Adipose tissue (tissue), 3 donors: ENCODE data around the gene THAP2. TPM values are rescaled to one million over a fixed set of nuclear protein-coding genes. Genes with fewer than 3 reads are reported as not detected.
"Not testable (repeated sequence)": the region's sequence is repeated elsewhere in the genome, so short reads cannot be mapped to it uniquely, and the experiment has no call there.

ENCODE experiments used
- H3K27ac ChIP-seq: one replicate; pipeline ENCODE4 v1.5.1; 2013; ENCODE audit warnings: low read depth, low read length
- WGBS, 3 donors: extraction: QIAGEN DNeasy Blood & Tissue Kit; methylation state at CpG; one replicate each; pipeline ENCODE4 v1.1.7; 2013; 5-methylcytosine and 5-hydroxymethylcytosine counted together
- polyA plus RNA-seq, 3 donors: library from polyadenylated mRNA; stranded (reverse); fragments of 200-250 nt; gene quantifications; one replicate each; pipeline ENCODE4 v1.2.3, GENCODE V29; 2013
- donor health status: healthy with polysubstance abuse.
- donor health status: Bipolar disorder and iron deficiency.
- donor health status: healthy.

The THAP2 gene
- polyA plus RNA-seq, 3 donors, result 1.6 to 20.6 (median 6.2) TPM

GRCh38 chr12:71655907-71656306, 8.2 kb upstream of the THAP2 start:
- WGBS, 3 donors, result 94 to 97% (median 97%) methylated on average over 1 of the region's 1 CpG
- H3K27ac ChIP-seq, result no peak overlapping the region

GRCh38 chr12:71656740-71657139, 7.4 kb upstream of the THAP2 start:
- WGBS, 3 donors, result 54 to 83% (median 82%) methylated on average over 3 of the region's 3 CpGs
- H3K27ac ChIP-seq, result no peak overlapping the region

GRCh38 chr12:71661977-71662530, 2.0 kb upstream of the THAP2 start:
- H3K27ac ChIP-seq, result no peak overlapping the region
- WGBS, 3 donors, result 4 to 10% (median 6%) methylated on average over 8 of the region's 8 CpGs

GRCh38 chr12:71662849-71663560, 1.1 kb upstream of the THAP2 start:
- WGBS, 3 donors, result 0 to 1% (median 0%) methylated on average over 53 of the region's 53 CpGs
- H3K27ac ChIP-seq, result peak overlapping the region; percentile 92

GRCh38 chr12:71664411-71665089, 449 bp downstream of the THAP2 start:
- peak overlapping the region; percentile 88 for H3K27ac ChIP-seq
- 0 to 1% (median 1%) methylated on average over 20 of the region's 20 CpGs for WGBS, 3 donors

- 6 to 23% (median 18%) methylated on average over 4 of the region's 4 CpGs for WGBS, 3 donors
- no peak overlapping the region for H3K27ac ChIP-seq
Observed at GRCh38 chr12:71665090-71665463, 976 bp downstream of the THAP2 start.

- no peak overlapping the region for H3K27ac ChIP-seq
- WGBS, 3 donors, result 95 to 99% (median 96%) methylated on average over 5 of the region's 5 CpGs
Observed at GRCh38 chr12:71666259-71666658, 2.2 kb downstream of the THAP2 start.

- no peak overlapping the region for H3K27ac ChIP-seq
Observed at GRCh38 chr12:71671311-71671710, 7.2 kb downstream of the THAP2 start.

- WGBS, 3 donors, result 45 to 87% (median 86%) methylated on average over 1 of the region's 1 CpG
- no peak overlapping the region for H3K27ac ChIP-seq
Observed at GRCh38 chr12:71671816-71672215, 7.7 kb downstream of the THAP2 start.

- no peak overlapping the region for H3K27ac ChIP-seq
- WGBS, 3 donors, result 89 to 96% (median 92%) methylated on average over 1 of the region's 1 CpG
Observed at GRCh38 chr12:71682466-71682865, 18.4 kb downstream of the THAP2 start.

- H3K27ac ChIP-seq, result no peak overlapping the region
- 92 to 95% (median 94%) methylated on average over 5 of the region's 5 CpGs for WGBS, 3 donors
Observed at GRCh38 chr12:71683633-71684032, 19.5 kb downstream of the THAP2 start.

- 50 to 74% (median 51%) methylated on average over 5 of the region's 5 CpGs for WGBS, 3 donors
- H3K27ac ChIP-seq, result no peak overlapping the region
Observed at GRCh38 chr12:71684081-71684480, 20.0 kb downstream of the THAP2 start.

GRCh38 chr12:71685312-71685906, 21.3 kb downstream of the THAP2 start:
- WGBS, 3 donors, result 20 to 34% (median 28%) methylated on average over 19 of the region's 19 CpGs
- no peak overlapping the region for H3K27ac ChIP-seq

GRCh38 chr12:71685914-71686657, 22.0 kb downstream of the THAP2 start, which contains the start of gene TMEM19:
Gene TMEM19 (plus strand): TSS chr12:71686082. CDS start chr12:71686681, 599 bp downstream.
- WGBS, 3 donors, result 0% methylated on average over 55 to 63 of the region's 63 CpGs
- no peak within 1 kb of the TSS for H3K27ac ChIP-seq

GRCh38 chr12:71686658-71687025, 22.5 kb downstream of the THAP2 start:
- 8 to 12% (median 12%) methylated on average over 3 of the region's 3 CpGs for WGBS, 3 donors
- no peak overlapping the region for H3K27ac ChIP-seq

- not testable (repeated sequence) for H3K27ac ChIP-seq
- 83 to 92% (median 86%) methylated on average over 11 of the region's 11 CpGs for WGBS, 3 donors
Observed at GRCh38 chr12:71687172-71687571, 23.1 kb downstream of the THAP2 start.

- H3K27ac ChIP-seq, result no peak overlapping the region
- WGBS, 3 donors, result 75 to 88% (median 83%) methylated on average over 5 of the region's 5 CpGs
Observed at GRCh38 chr12:71688961-71689570, 25.0 kb downstream of the THAP2 start.

GRCh38 chr12:71691504-71692129, 27.5 kb downstream of the THAP2 start:
- WGBS, 3 donors, result 40 to 94% (median 83%) methylated on average over 4 of the region's 4 CpGs
- H3K27ac ChIP-seq, result no peak overlapping the region
